Smooth muscle cell (in vitro differentiated cells): Measurements from ENCODE around the gene FTH1. TPM values are rescaled to one million over a fixed set of nuclear protein-coding genes. Genes with fewer than 3 reads are reported as not detected.

ENCODE experiments used
- DNase-seq: peaks from one replicate; lab custom pipeline; 2025; ENCODE audit not compliant: unreplicated experiment; lab: John Stamatoyannopoulos, UW
- H2AFZ ChIP-seq: fragments of 200-600 bp; sonication (generic); 2 replicates; pipeline ENCODE4 v1.6.0; 2016; ENCODE audit warnings: antibody characterized with exemption, low read depth, mild to moderate bottlenecking
- H3F3A ChIP-seq: fragments of 200-600 bp; sonication (generic); 2 replicates; pipeline ENCODE4 v1.6.0; 2017; ENCODE audit warnings: antibody characterized with exemption, low read depth
- H3K27ac ChIP-seq: fragments of 200-600 bp; sonication (generic); 2 replicates; pipeline ENCODE4 v1.5.1; 2016; ENCODE audit warnings: low read depth, mild to moderate bottlenecking
- H3K27me3 ChIP-seq: fragments of 200-600 bp; sonication (generic); 2 replicates; pipeline ENCODE4 v1.6.1; 2016; ENCODE audit warnings: low read depth, mild to moderate bottlenecking
- H3K36me3 ChIP-seq: fragments of 200-600 bp; sonication (generic); 2 replicates; pipeline ENCODE4 v1.5.1; 2016; ENCODE audit warnings: low read depth
- H3K4me1 ChIP-seq: fragments of 200-600 bp; sonication (generic); 2 replicates; pipeline ENCODE4 v1.5.1; 2016; ENCODE audit warnings: low read depth
- H3K4me2 ChIP-seq: fragments of 200-600 bp; sonication (generic); 2 replicates; pipeline ENCODE4 v1.6.0; 2016; ENCODE audit warnings: mild to moderate bottlenecking
- H3K4me3 ChIP-seq: fragments of 200-600 bp; sonication (generic); 2 replicates; pipeline ENCODE4 v1.5.1; 2016; ENCODE audit warnings: mild to moderate bottlenecking
- H3K79me2 ChIP-seq: fragments of 200-600 bp; sonication (generic); 2 replicates; pipeline ENCODE4 v1.6.0; 2016; ENCODE audit warnings: low read depth, mild to moderate bottlenecking
- H3K9ac ChIP-seq: fragments of 200-600 bp; sonication (generic); 2 replicates; pipeline ENCODE4 v1.6.0; 2016; ENCODE audit warnings: low read depth
- H3K9me3 ChIP-seq: fragments of 200-600 bp; sonication (generic); replicated peaks from 2 replicates; pipeline ENCODE4 v1.5.1; 2016; ENCODE audit warnings: low read depth
- H4K20me1 ChIP-seq: fragments of 200-600 bp; sonication (generic); 2 replicates; pipeline ENCODE4 v1.6.0; 2016; ENCODE audit warnings: low read depth
- WGBS: methylation state at CpG from one replicate; pipeline ENCODE4 v1.1.7; 2016; ENCODE audit warnings: low lambda C conversion rate; 5-methylcytosine and 5-hydroxymethylcytosine counted together
- polyA plus RNA-seq: library from polyadenylated mRNA; unstranded; fragments of >200 nt; fragmentation: Nextera tagmentation; extraction: Ambion mirVana; gene quantifications from 2 replicates; pipeline ENCODE4 v1.2.1, GENCODE V29; 2016
- total RNA-seq: library from RNA; depleted of rRNA; stranded (reverse); fragments of >200 nt; gene quantifications from 2 replicates; pipeline ENCODE4 v1.2.3, GENCODE V29; 2014
- TF ChIP-seq, protein P1 (sequence below): fragments of 200-600 bp; sonication (generic); IDR thresholded peaks from 2 replicates; pipeline ENCODE4 v1.5.1; 2017; ENCODE audit warnings: borderline replicate concordance, mild to moderate bottlenecking, antibody characterized with exemption; ENCODE audit not compliant: insufficient read depth, poor library complexity, severe bottlenecking

The FTH1 gene
- total and polyA plus RNA-seq, 2 experiments from 2014 or later, result 1,173 to 6,048 TPM

DNA sequence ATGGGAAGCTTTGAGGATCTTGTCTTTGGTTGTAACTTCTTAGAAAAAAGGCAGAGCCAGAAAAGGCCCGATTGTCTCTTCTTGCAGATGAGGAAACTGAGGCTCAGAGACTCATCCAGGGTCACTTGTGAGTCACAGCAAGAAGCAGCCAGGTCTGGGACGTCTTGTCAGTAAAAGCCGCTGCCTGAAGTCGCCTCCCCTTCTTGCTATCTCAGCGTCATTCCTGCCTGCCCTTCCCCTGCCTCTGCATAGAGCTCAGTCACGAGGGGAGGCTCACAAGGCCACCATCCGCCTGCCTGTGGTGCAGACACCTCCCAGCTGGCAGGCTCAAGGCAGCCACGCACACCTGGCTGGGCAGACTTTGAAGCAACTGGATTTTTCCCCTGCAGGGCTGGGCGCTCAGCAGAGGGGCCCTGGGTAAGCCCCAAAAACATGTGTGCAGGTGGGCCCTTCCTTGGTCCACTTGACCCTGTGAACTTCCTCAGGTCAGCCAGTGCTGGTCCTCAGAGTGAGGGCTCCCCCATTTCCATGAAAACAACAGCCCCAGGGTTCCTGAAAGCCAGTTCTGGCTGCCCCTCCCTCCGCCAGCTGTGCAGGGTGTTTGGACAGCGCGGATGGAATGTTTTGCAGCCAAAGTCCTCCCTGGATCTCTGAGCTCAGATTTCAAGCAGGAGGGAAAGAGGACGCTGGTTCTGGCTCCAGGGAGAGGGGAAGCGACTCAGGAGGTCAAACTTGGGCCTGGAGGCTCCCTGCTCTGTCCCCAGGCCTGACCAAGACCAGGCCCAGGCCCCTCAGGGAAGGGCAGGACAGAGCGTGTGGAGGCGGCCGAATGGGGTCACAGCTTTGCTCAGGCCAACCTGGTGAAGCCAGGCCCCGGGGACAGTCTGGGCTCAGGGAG, 44.0 kb downstream of the FTH1 start:
- Histone ChIP-seq H3K79me2 (no peaks in the 10 kb centered on the region), H3K9me3 (no peaks in the 10 kb centered on the region), H3K36me3 (no peaks in the 10 kb centered on the region), H3K27ac (peak overlapping the region; percentile 89), H3K4me2 (peak overlapping the region; percentile 76), H2AFZ (no peak overlapping the region), H3K9ac (peak overlapping the region; percentile 50), H3K4me3 (no peak overlapping the region), H3K27me3 (no peaks in the 10 kb centered on the region), H4K20me1 (no peaks in the 10 kb centered on the region), H3K4me1 (peaks cover 12% of the 10 kb centered on the region), H3F3A (peaks cover 10% of the 10 kb centered on the region)
- TF ChIP-seq, protein P1, sequence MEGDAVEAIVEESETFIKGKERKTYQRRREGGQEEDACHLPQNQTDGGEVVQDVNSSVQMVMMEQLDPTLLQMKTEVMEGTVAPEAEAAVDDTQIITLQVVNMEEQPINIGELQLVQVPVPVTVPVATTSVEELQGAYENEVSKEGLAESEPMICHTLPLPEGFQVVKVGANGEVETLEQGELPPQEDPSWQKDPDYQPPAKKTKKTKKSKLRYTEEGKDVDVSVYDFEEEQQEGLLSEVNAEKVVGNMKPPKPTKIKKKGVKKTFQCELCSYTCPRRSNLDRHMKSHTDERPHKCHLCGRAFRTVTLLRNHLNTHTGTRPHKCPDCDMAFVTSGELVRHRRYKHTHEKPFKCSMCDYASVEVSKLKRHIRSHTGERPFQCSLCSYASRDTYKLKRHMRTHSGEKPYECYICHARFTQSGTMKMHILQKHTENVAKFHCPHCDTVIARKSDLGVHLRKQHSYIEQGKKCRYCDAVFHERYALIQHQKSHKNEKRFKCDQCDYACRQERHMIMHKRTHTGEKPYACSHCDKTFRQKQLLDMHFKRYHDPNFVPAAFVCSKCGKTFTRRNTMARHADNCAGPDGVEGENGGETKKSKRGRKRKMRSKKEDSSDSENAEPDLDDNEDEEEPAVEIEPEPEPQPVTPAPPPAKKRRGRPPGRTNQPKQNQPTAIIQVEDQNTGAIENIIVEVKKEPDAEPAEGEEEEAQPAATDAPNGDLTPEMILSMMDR, result no peak
- DNase-seq, result no peak
- 33% methylated on average over 18 of the region's 18 CpGs for WGBS

DNA sequence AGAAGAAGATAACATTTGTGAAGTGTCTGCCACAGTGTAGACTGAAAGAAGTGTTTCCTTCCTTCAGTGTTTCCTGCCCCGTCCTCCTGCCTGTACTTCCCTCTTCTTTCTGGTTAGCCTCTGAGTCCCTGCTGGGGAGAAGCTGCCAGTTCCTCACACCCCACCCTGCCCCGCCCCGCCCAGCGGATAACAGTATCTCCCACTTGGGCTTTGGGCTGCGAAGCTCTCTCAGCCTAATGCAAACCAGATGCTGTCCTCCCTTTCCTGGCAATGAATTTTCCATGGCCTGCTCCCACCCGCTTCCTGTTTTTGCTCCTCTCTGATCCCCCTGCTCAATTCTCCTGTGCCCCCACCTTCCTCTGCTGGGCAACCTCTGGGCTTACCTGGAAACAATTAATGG, 44.9 kb downstream of the FTH1 start:
- no peaks in the 10 kb centered on the region for H3K27me3 ChIP-seq
- H3F3A ChIP-seq, result peaks cover 10% of the 10 kb centered on the region
- TF ChIP-seq, protein P1, result no peak
- no peaks in the 10 kb centered on the region for H3K79me2 ChIP-seq
- H3K9me3 ChIP-seq, result no peaks in the 10 kb centered on the region
- H3K4me1 ChIP-seq, result peaks cover 12% of the 10 kb centered on the region
- H3K27ac ChIP-seq, result peak overlapping the region; percentile 89
- peak overlapping the region; percentile 76 for H3K4me2 ChIP-seq
- whole genome bisulfite sequencing, result 5% methylated on average over 6 of the region's 6 CpGs
- H3K9ac ChIP-seq, result peak overlapping the region; percentile 50
- no peaks in the 10 kb centered on the region for H3K36me3 ChIP-seq
- no peak for DNase-seq
- H4K20me1 ChIP-seq, result no peaks in the 10 kb centered on the region
- no peak overlapping the region for H3K4me3 ChIP-seq
- H2AFZ ChIP-seq, result no peak overlapping the region

DNA sequence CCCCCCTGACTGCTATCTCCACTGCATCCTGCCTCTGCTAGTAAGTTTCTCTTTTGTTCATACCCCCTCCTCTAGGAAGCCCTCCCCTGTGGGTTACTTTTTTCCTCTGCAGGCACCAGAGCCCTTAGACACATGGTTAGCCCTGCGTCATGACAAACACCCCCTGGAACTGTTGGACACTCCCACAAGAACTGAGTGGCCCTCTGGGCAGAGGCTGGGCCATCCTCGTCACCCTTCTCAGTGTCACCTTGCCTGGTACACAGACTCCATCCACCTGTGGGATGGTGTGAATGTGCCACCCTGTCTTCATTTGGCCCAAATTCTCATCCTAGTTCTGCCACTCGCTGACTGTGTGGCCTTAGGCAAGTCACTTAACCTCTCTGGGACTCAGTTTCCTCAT, 46.0 kb downstream of the FTH1 start:
- H3K4me2 ChIP-seq, result no peak overlapping the region
- H2AFZ ChIP-seq, result no peak overlapping the region

More for the DNA sequence above, 46.0 kb downstream of the FTH1 start:
- TF ChIP-seq, protein P1, result no peak
- H3F3A ChIP-seq, result peaks cover 10% of the 10 kb centered on the region
- H3K4me3 ChIP-seq, result no peak overlapping the region
- no peak overlapping the region for H3K27ac ChIP-seq
- no peaks in the 10 kb centered on the region for H3K79me2 ChIP-seq
- no peaks in the 10 kb centered on the region for H3K9me3 ChIP-seq
- H3K27me3 ChIP-seq, result no peaks in the 10 kb centered on the region
- H3K9ac ChIP-seq, result no peak overlapping the region
- 82% methylated on average over 3 of the region's 3 CpGs for WGBS
- H4K20me1 ChIP-seq, result no peaks in the 10 kb centered on the region
- H3K36me3 ChIP-seq, result no peaks in the 10 kb centered on the region
- peaks cover 12% of the 10 kb centered on the region for H3K4me1 ChIP-seq
- DNase-seq, result no peak
